GM12891 (cell line): Measurements from ENCODE around the gene BRINP2.

Experiments
- PAX5 ChIP-seq: IDR thresholded peaks from 2 replicates; pipeline ENCODE4 v1.6.1; 2011; ENCODE audit warnings: low read length, moderate library complexity, mild to moderate bottlenecking; ENCODE audit not compliant: insufficient read depth, severe bottlenecking
- POLR2A ChIP-seq: IDR thresholded peaks from 2 replicates; pipeline ENCODE4 v1.6.1; 2011; ENCODE audit warnings: low read depth, low read length, control low read depth
- POLR2AphosphoS5 ChIP-seq: IDR thresholded peaks from 2 replicates; pipeline ENCODE4 v1.6.1; 2011; ENCODE audit warnings: low read depth, low read length, control low read depth
- POU2F2 ChIP-seq: IDR thresholded peaks from 2 replicates; pipeline ENCODE4 v1.6.1; 2011; ENCODE audit warnings: low read depth, mild to moderate bottlenecking, control low read depth, low read length, moderate library complexity
- SPI1 ChIP-seq: IDR thresholded peaks from 2 replicates; pipeline ENCODE4 v1.6.1; 2011; ENCODE audit warnings: low read depth, low read length, control low read depth
- TAF1 ChIP-seq: IDR thresholded peaks from 2 replicates; pipeline ENCODE4 v1.6.1; 2011; ENCODE audit warnings: low read depth, low read length, control low read depth

DNA sequence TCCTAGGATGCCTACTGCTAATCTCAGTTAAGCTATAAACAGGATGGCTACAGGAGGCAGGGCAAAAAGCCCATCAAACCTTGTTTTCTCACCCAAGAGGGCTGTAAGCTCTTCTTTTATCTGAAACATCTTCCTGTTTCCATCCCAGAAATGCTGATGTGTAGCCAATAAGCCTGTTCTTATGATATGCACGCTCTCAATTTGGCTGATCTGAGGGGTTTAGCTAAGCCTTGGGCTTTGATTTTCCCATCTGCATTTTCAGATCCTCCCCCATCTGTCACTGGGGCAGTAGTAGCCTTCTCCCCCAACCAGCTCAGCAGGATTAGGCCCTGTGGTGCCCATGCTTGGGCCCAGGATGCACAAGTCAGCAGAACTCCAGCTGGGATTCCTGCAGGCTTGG, 105.0 kb downstream of the BRINP2 start:
- TF ChIP-seq POLR2A: no peak
- no peak for TF ChIP-seq POLR2AphosphoS5
- no peak for TF ChIP-seq TAF1
- TF ChIP-seq PAX5: no peak
- TF ChIP-seq SPI1: no peak
- no peak for TF ChIP-seq POU2F2
